Amygdala (tissue), 56 donors: ENCODE data around the gene NXPH2.
"Not testable (repeated sequence)": the region's sequence is repeated elsewhere in the genome, so short reads cannot be mapped to it uniquely, and the experiment has no call there.

Experiments used
- DNase-seq, 56 donors: peaks; one replicate each; lab custom pipeline; 2025; lab: John Stamatoyannopoulos, UW

NXPH2 gene

DNA sequence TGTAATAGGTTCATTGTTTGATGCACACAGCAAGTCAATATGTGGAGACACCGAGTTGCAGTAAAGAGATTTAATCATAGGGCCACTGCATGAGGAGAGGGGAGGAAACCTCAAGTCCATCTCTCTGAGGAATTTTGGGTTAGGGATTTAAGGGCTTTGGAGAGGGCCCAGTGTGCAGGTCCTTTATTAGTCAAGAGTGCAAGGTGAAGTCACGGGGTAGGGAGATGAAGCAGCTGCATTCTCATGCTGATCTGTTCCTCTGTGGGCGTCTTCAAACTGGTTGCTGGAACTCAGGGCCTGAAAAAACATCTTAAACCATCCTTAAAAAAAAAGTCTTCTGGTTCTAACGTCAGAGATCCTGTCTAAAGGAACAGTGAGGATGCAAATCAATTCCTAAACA is 131.6 kb downstream of the NXPH2 start:
- no peak for DNase-seq

DNA sequence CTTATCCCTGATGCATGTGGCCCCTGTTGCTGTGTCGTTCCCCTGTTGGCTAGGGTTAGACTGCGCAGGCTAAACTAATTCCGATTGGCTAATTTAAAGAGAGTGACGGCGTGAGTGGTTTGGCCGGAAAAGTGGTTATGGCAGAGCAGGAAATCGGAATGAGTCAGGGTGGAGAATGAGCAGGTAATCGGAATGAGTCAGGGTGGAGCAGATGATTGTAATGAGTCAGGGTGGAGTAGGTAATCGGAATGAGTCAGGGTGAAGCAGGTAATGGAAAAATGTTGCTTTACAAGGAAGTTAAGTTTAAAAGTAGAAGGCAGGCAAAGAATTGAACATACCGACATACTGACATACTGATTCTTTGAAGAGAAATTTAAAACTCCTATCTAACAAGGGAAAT is 135.4 kb downstream of the NXPH2 start:
- not testable (repeated sequence) for DNase-seq

DNA sequence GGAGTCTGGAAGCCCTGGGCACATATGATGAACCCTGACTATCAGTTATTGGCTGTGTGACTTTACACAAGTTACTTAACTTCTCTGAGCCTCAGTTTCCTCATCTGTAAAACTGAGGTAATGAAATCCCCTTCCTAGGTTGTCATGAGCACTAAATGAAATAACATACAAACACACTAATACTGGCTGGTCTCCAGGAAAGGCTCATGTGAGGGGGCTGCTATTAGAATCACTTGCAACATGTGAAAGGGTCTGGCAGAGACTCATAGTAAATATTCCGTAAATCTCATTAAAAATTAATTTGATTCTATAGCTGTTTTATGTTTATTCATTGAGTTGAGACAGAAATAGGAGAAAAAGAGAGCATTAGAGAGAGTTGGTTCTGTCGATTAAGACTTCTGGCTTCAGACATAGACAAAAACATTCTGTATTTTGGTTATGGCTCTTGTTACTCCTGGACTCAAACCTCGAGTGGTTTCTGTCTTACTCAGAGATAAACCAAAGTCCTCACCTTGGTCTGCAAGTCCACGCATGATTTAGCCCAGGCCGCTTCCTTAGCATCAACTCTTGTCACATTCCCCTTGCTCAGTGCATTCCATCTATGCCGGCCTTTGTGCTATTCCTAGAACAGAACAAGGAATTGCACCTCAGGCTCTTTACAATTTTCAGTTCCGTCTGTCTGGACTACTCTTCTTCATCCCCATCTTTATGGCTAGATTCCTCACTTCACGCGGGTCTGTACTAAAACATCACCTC is 139.1 kb downstream of the NXPH2 start:
- no peak for DNase-seq

DNA sequence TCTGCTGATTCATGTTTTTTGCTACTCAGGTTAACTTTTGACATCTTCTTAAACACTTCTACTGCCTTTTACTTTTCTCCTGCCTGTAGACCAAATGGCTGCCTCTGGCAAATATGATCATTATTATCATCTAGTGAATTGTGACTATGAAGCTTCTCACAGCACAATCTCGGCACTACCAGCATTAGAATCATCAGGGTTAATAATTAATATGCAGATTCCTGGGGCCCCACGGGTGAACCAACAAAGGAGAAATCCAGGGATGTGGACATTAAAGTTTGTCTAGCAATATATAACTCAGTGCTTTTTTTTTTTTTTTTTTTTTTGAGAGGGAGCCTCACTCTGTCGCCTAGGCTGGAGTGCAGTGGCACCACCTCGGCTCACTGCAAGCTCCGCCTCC is 142.5 kb downstream of the NXPH2 start:
- DNase-seq: no peak

DNA sequence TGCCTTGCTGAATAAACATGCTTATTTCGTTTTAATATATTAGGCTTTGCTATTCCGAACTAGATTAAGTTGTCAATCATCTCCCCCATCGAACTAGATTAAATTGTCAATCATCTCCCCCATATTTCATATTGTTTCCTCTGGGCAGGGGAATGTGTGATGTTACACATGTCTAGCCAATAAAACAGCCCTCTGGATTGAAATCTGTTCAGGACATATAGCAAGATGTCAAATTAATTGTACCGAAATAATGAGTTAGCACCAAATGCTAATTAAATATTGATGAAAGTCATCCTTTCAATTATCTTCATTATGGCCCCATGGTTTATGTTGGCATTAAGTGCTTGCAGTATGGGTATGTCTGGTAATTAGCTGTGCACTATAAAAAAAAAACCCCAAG is 143.1 kb downstream of the NXPH2 start:
- DNase-seq: no peak

DNA sequence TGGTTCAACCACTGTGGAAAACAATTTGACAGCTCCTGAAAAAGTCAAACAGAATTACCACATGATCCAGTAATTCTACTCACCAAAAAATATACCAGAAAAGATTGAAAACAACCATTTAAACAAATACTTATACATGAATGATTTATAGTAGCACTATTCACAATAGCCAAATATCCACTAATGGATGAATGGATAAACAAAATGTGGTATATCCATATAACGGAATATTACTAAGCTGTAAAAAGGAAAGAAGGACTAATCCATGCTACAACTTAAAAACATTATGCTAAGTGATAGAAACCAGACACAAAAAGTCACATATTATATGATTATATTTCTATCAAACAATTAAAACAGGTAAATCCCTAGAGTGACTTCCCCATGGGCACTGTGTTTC is 147.1 kb downstream of the NXPH2 start:
- no peak for DNase-seq

DNA sequence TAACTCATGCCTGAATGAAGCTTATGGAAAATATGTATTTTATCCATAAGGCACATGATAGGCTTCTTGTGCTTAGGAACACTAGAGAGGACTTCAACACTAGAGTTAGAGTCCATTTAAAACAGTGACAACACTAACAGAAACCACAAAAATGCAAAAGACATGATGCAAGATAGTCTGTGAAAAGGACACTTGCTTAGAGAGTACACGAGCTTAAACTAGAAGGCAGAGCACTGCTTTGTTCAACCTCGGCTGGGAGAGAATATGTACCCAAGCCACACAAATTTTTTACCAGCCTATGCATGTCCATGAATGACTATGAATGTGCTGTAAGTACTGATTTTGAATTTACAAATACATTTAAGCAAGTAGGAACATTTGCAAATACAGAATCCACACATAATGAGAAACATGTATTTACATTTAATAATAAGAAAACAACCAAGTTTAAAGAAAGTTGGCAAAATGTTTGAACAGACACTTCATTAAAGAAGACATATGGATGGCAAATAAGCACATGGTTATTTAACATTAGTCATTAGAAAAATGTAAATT is 148.0 kb downstream of the NXPH2 start:
- no peak for DNase-seq

DNA sequence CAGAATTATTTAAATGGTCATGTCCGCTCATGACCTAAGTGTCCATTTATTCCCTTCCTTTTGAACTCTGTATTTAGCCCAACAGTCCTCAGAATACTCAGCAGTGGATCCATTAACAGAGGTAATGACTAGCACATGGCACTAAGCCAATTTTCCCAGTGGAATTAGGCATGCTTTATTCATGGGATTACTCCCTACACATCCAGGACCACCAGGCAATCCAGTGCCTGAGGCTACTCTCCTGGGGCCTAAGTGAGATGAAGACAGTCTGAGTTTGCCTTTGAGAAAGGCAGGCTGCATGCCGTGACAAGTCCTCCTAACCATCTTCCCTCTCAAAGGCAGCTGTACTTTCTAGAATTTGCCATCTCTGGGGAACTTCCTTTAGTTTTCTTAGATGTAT is 150.0 kb downstream of the NXPH2 start:
- DNase-seq: no peak

DNA sequence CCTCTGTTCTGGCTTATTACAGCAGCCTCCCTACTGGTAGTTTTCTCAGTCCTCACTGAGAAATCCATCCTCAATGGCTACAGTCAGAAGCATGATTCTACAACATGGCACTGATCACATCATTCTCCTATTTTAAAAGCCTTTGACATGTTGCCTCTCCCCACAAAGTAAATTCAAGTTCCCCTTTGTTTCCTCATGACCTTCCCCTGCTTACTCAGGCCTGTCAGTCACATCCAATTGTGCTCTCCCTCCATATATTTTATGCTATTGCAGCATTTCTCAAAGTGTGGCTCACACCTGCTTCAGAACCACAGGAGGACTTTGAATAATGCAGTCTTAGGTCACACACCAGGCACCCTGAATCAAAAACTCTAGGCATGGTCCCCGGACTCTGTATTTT is 154.0 kb downstream of the NXPH2 start:
- DNase-seq: no peak

DNA sequence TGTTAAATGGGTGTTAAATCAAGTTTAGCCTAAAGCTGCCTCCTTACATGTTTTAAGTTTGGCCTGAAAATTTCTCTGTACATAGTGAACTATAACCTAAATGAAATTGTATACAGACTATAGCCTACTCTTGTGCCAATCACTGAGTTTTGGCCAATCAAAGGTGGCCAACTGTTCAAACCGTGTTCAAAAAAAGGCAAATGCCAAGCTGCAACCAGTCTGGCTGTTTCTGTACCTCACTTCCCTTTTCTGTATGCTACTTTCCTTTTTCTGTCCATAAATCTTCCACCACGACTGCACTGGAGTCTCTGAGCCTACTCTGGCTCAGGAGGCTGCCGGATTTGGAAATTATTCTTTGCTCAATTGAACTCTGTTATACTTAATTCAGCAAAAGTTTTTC is 157.6 kb downstream of the NXPH2 start:
- no peak for DNase-seq

DNA sequence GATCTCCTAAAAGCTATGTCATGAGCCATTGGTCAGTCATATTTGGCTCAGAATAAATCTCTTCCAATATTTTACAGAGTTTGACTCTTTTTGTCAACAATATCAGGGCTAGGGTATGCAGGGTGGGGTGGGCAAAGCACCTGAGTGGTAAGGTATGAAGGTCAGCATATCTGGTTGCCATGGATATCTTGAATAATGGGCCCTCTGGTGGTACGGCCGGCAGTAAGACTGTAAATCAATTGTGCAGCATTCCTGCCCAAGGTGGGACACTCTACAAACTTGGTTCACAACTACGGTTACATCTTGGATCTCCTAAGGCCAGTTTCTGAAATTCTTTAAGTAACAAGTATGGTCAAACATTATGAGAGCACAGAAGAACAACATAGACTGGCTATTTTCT is 159.1 kb downstream of the NXPH2 start:
- DNase-seq: no peak

DNA sequence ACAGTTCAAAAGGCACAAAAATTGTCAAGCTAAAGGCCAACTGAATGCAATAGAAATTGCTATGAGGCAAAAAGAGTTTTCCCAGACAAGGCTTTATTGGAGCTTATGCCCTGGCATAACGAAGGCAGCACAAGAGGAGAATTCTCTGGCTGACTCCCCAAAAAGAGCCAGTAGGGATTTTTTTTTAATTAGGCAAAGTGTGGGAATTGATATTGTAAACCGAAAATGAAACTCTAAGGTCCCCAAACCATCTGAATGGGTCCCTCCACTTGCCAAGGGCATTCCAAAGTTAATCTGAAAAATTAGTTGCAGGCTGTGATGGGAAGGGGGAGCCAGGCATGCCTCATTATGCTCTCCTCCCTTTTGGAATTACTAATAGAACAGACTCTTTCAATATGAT is 159.8 kb downstream of the NXPH2 start:
- DNase-seq: no peak
